HuH-7.5 (cell line): ENCODE results near the gene HSD11B1.
A peak's percentile ranks its signal among the peaks of the same experiment; 100 is the strongest.
"Not testable (repeated sequence)": the region's sequence is repeated elsewhere in the genome, so short reads cannot be mapped to it uniquely, and the experiment has no call there.

Experiments
- DNase-seq: peaks from one replicate; pipeline ENCODE4 v3.0.0; 2011; ENCODE audit warnings: low spot score

HSD11B1 gene

GRCh38 chr1:209691237-209691636 lies 13.4 kb upstream of the HSD11B1 start:
- no peak for DNase-seq

GRCh38 chr1:209692296-209692695 lies 12.3 kb upstream of the HSD11B1 start:
- DNase-seq: no peak

- peak; percentile 18 for DNase-seq
These were observed 11.7 kb upstream of the HSD11B1 start for GRCh38 chr1:209692745-209693504.

GRCh38 chr1:209696673-209697072 lies 8.0 kb upstream of the HSD11B1 start:
- no peak for DNase-seq

GRCh38 chr1:209697126-209697525 lies 7.5 kb upstream of the HSD11B1 start:
- no peak for DNase-seq

- not testable (repeated sequence) for DNase-seq
These were observed 4.0 kb upstream of the HSD11B1 start for GRCh38 chr1:209700686-209701085.

GRCh38 chr1:209702832-209703231 lies 1.8 kb upstream of the HSD11B1 start:
- DNase-seq: no peak

- DNase-seq: no peak
These were observed 677 bp upstream of the HSD11B1 start for GRCh38 chr1:209703834-209704504.

GRCh38 chr1:209705033-209705598 lies 470 bp downstream of the HSD11B1 start:
- DNase-seq: no peak

GRCh38 chr1:209706622-209707021 lies 2.0 kb downstream of the HSD11B1 start:
- no peak for DNase-seq

GRCh38 chr1:209707308-209707707 lies 2.7 kb downstream of the HSD11B1 start:
- DNase-seq: no peak

GRCh38 chr1:209708297-209708696 lies 3.7 kb downstream of the HSD11B1 start:
- no peak for DNase-seq

GRCh38 chr1:209710093-209710492 lies 5.4 kb downstream of the HSD11B1 start:
- DNase-seq: no peak

GRCh38 chr1:209710847-209711246 lies 6.2 kb downstream of the HSD11B1 start:
- no peak for DNase-seq

GRCh38 chr1:209714338-209714737 lies 9.7 kb downstream of the HSD11B1 start:
- DNase-seq: no peak

- DNase-seq: no peak
These were observed 10.7 kb downstream of the HSD11B1 start for GRCh38 chr1:209715314-209715713.

GRCh38 chr1:209717818-209718217 lies 13.2 kb downstream of the HSD11B1 start:
- DNase-seq: no peak

GRCh38 chr1:209720326-209720725 lies 15.7 kb downstream of the HSD11B1 start:
- DNase-seq: no peak

- no peak for DNase-seq
These were observed 16.2 kb downstream of the HSD11B1 start for GRCh38 chr1:209720826-209721225.

- DNase-seq: no peak
These were observed 16.7 kb downstream of the HSD11B1 start for GRCh38 chr1:209721323-209721722.

GRCh38 chr1:209723265-209723664 lies 18.6 kb downstream of the HSD11B1 start:
- DNase-seq: no peak

GRCh38 chr1:209723756-209724693 lies 19.4 kb downstream of the HSD11B1 start:
- DNase-seq: no peak
